Measurements from ENCODE around the gene TRIM38.
"Not testable (repeated sequence)": the region's sequence is repeated elsewhere in the genome, so short reads cannot be mapped to it uniquely, and the experiment has no call there.

The TRIM38 gene

DNA sequence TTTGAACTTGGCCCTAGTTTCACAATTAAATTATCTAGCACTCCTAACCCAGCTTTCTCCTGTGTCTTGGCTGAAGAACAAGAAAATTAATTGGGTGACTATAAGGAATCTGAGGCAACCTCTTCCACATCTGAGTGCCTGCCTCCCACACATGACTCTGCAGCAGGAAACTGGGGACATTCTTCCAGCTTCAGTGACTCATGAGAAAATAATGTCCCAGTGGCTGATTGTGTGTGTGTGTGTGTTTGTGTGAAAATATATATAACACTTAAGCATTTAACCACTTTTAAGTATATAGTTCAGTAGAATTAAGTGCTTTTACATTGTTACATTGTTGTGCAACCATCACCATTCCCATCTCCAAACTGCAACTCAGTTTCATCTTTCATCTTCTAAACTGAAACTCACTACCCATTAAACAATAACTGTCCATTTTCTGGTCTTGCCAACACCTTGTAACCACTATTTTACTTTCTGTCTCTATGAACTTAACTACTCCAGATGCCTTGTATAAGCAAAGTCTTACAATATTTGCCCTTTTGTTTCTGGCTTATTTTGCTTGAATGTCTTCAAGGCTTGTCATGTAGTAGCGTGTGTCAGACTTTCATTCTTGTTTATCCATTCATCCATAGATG, 8.7 kb downstream of the TRIM38 start:
- DNase-seq (ENCODE audit: low read depth): no peak

DNA sequence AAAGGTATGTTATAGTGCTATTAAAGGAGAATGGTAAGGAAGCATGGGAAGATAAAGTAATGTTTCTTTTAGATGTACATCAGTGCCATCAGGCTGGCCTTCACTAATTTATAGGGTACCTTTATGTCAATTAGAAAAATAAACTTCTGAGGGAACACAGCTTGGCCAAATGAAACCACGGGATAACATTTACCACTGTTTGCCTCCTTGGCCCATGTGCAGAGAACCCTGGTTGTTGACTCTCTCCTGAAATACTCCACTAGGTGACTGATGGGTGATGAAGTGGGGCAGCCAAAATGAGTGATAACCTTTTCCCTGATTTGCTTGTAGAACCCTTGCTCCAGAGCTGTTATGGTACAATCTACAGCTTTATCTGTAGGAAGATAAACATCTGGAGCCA, 9.5 kb downstream of the TRIM38 start:
- no peak for DNase-seq (ENCODE audit: low read depth)

GRCh38 chr6:25972902-25973301, 10.3 kb downstream of the TRIM38 start:
- DNase-seq (ENCODE audit: low read depth): no peak

GRCh38 chr6:25973923-25974555, 11.4 kb downstream of the TRIM38 start:
- no peak for DNase-seq (ENCODE audit: low read depth)

DNA sequence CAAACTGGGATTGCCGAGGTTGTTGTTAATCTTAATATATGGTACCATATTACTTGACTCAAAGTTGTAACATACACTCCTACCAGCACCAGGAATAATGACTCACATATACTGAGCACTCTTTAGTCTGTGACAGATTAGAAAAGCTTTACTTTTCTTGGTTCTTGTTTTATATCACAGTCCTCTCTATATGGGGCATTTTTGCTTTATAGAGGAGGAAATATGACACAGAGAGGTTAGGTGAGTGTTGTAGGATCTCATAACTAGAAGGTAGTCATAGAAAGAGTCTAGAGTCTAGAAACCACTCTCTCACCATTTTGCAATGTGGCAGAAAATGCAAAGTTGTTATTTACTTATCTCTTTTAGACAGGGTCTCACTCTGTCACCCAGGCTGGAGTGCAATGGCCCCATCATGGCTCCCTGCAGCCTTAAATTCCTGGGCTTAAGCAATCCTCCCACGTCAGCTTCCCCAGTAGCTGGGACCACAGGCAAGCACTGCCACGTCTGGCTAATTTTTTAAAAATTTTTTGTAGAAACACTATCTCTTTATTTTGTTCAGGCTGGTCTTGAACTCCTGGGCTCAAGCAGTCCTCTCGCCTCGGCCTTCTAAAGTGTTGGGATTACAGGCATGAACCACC, 13.4 kb downstream of the TRIM38 start:
- no peak for DNase-seq (ENCODE audit: low read depth)

DNA sequence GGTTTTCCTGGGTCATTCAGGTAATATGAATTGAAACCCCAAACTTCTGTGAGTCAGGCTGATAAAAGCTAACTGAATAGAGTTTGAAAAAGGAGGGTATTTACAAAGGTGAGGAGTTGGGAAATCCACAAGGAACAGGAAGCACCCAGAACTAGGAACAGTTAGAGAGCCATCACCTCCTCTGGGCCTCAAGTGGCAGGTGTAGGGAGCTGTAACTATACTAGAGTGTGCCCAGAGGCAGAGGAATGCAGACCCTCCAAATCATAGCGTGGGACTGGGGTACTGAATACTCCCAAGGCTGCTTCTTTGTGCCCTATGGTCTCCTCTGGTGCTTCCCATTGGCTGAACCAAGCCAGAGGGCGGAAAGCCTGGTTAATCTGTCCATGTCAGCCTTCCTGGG, 18.3 kb downstream of the TRIM38 start:
- no peak for DNase-seq (ENCODE audit: low read depth)

DNA sequence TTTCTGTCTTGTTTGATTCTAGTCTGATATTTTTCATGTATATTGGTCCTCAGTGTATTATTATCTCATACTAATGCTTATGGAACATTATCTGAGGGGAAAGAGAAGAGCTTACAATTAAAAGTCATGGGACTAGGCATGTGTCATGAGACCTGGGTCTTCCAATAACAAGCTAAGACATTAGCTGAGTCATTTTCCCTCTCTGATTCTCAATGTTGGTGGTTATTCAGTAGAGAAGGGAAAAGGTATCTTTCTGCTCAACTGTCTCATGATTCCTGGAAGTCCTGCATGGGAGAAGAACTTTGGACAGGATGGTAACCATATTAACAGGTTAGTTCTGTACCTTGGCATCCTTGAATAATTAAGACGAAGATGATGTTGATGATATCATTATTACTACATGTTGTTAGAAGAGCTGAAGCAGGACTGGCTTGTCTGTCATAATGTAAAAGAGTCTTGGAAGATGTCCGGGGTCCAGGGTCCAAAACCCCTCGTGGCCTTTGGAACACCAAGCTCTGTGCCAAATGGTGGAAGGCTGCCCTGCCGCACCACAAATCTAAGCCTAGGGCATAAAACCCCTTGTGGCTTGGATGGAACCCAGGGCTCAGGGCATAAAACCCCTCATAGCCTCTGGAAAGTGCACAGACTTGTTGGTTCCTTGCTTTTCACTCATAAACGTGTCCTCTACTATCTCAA, 19.1 kb downstream of the TRIM38 start:
- DNase-seq (ENCODE audit: low read depth): no peak

DNA sequence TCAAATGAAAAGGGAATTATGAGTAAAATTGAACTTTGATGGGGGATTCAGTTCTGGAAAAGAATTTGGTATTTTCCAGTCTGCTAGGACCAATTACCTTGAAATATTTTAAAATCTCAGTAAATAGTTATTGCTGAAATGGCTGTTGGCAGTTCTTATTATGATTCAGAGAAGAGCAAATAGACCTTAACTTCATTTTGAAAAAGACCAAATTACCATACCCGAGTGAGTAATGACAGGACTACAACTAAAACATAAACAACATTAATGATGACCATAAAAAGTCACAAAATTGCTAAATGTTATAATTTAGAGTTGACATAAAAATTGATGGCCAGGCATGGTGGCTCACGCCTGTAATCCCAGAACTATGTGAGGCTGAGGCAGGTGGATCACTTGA, 21.7 kb downstream of the TRIM38 start:
- no peak for DNase-seq (ENCODE audit: low read depth)

DNA sequence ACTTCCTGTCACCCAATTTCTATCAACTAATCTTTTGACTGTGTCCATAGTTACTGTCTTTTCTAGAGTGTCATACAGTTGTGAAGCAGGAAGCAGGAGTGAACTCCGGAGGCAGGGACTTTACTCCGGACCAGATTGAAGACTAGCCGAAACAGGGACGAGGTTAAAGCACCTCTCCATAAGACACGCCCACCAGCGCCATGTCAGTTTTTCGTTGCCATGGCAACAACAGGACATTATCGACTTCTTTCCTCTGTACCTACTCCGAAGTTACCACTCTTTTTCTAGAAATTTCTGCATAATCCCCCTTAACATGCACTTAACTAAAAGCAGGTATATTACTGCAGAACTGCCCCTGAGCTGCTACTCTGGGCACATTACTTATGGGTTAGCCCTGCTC, 25.2 kb downstream of the TRIM38 start:
- DNase-seq (ENCODE audit: low read depth): no peak

- no peak for DNase-seq (ENCODE audit: low read depth)
Observed at GRCh38 chr6:25990172-25990873, 27.7 kb downstream of the TRIM38 start.

DNA sequence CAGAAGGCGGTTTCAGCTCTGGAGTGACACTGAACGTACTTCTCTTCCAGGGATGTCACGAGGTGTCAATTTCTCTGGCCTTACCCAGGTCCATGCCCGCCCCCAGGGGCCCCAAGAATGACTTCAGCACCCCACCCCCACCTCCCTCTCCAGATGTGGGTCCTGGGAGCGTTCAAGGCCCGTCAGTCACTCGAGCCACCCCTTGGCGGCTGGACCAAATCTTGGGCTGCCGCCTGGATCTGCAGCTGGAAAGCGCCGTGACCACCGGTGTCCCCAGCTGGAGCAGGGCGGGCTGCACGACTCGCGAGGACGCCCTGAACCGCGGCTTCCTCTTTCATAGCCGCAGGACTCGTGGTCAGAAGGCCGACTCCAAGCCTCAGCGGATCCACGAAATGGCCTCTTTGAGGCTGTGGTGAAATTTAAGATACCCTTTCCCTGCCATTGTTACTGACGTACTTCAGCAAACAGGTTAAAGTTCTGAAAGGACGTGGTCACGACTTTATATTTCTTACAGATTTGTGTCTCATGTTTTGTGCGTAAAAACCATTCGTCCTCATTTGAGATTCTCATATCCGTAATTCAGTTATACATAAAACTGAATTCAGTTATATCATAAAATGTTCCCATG, 29.3 kb downstream of the TRIM38 start:
- DNase-seq (ENCODE audit: low read depth): peak; percentile 15

GRCh38 chr6:25992413-25993340, 30.1 kb downstream of the TRIM38 start:
- peak; percentile 87 for DNase-seq (ENCODE audit: low read depth)

DNA sequence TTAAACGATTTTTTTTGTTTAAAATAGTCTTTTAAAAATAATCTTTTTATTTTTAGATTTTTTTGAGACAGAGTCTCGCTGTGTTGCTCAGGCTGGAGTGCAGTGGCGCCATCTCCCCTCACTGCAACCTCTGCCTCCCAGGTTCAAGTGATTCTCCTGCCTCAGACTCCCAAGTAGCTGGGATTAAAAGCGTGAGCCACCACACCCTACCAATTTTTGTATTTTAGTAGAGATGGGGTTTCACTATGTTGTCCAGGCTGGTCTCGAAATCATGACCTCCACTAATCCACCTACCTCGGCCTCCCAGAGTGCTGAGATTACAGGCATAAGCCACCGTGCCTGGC, 30.7 kb downstream of the TRIM38 start:
- DNase-seq (ENCODE audit: low read depth): not testable (repeated sequence)

DNA sequence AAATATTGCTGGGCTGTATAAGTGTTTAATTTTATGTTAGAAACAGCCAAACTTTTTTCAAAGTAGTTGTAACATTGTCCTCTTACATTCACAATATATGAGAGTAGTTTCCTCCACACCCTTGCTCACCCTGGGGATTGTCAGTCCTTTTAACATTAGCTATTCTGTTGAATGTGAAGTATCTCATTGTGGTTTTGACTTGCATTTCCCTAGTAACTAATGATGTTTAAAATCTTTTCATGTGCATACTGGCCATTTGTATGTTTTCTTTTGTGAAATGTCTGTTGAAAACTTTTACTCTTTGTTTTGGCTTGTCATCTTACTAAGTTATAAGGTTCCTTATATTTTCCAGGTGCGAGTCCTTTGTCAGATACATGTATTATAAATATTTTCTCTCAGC, 32.9 kb downstream of the TRIM38 start:
- no peak for DNase-seq (ENCODE audit: low read depth)

- no peak for DNase-seq (ENCODE audit: low read depth)
Observed at GRCh38 chr6:25997921-25998320, 35.3 kb downstream of the TRIM38 start.

GRCh38 chr6:25998379-25998778, 35.8 kb downstream of the TRIM38 start:
- no peak for DNase-seq (ENCODE audit: low read depth)

GRCh38 chr6:25999225-25999624, 36.6 kb downstream of the TRIM38 start:
- DNase-seq (ENCODE audit: low read depth): not testable (repeated sequence)

GRCh38 chr6:26000366-26001144, 38.0 kb downstream of the TRIM38 start:
- DNase-seq (ENCODE audit: low read depth): no peak

DNA sequence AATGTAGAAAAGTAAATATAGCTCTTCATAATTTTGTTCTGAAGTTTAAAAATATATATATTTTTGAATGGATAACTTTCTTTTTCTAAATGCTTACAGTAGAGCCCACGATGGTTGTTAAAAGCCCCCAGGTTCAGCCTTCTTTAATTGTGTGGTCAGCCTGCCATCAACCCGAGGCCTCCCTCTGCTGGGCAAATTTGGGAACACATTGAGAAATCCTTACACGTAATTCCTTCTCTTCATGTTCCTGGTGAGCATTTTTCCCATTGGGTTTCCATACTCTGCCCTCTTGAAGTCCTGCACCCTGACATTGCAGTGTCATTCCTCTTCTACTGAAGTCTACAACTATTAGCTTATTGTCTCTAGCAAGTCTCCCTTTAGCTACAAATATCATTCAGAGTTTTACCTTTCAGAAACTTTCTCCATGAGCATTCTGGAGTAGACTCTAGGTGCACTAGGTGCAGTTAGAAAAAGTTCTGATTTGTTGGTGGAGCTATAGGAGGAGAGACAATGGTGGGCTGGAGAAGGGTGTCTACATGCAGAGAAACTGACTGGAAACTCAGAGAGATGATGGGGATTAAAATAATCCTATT, 40.6 kb downstream of the TRIM38 start:
- no peak for DNase-seq (ENCODE audit: low read depth)

Data from stimulated activated CD8-positive, alpha-beta memory T cell treated with anti-CD3 and anti-CD28 coated beads, Interleukin-12 subunit alpha, Interleukin-12 subunit beta, amount 100 ng/mL, for 1 hour (primary cell).